Dendritic cell treated with granulocyte-macrophage colony-stimulating factor and Interleukin-4, amounts not matched to agents 40 ng/mL and 50 ng/mL, for 4 days (primary cell): ENCODE results near the gene SOSTDC1.

Source experiments
- H3K27ac Mint-ChIP-seq: one replicate; pipeline ENCODE4 v1.8.0; 2022; ENCODE audit warnings: mild to moderate bottlenecking, mixed read lengths
- H3K27me3 Mint-ChIP-seq: one replicate; pipeline ENCODE4 v1.8.0; 2022; ENCODE audit warnings: mild to moderate bottlenecking, mixed read lengths
- H3K36me3 Mint-ChIP-seq: one replicate; pipeline ENCODE4 v1.8.0; 2022; ENCODE audit warnings: low read depth, mixed read lengths
- H3K4me1 Mint-ChIP-seq: one replicate; pipeline ENCODE4 v1.8.0; 2022; ENCODE audit warnings: low read depth, mixed read lengths
- H3K4me3 Mint-ChIP-seq: one replicate; pipeline ENCODE4 v1.8.0; 2022; ENCODE audit warnings: mild to moderate bottlenecking, moderate library complexity, mixed read lengths
- H3K9me3 Mint-ChIP-seq: one replicate; pipeline ENCODE4 v1.8.0; 2022; ENCODE audit warnings: mixed read lengths
- intact Hi-C: fragments of 100-400 bp; cut with micrococcal nuclease; formaldehyde crosslinking; loops from one replicate; pipeline ENCODE4 v1.15.0; 2022

Gene SOSTDC1

GRCh38 chr7:16420329-16420648, 45.2 kb downstream of the SOSTDC1 start:
- intact Hi-C loops = no loop called here
- Mint-ChIP-seq H3K4me3 (peak overlapping the region; percentile 84), H3K27me3 (peaks cover 76% of the 10 kb centered on the region), H3K27ac (peak overlapping the region; percentile 57), H3K36me3 (no peaks in the 10 kb centered on the region), H3K9me3 (no peaks in the 10 kb centered on the region), H3K4me1 (peaks cover 29% of the 10 kb centered on the region)

GRCh38 chr7:16419859-16420258, 45.7 kb downstream of the SOSTDC1 start:
- intact Hi-C loops = no loop called here
- no peaks in the 10 kb centered on the region for H3K36me3 Mint-ChIP-seq
- H3K27me3 Mint-ChIP-seq = peaks cover 77% of the 10 kb centered on the region
- no peaks in the 10 kb centered on the region for H3K9me3 Mint-ChIP-seq
- no peak overlapping the region for H3K27ac Mint-ChIP-seq
- peaks cover 29% of the 10 kb centered on the region for H3K4me1 Mint-ChIP-seq
- no peak overlapping the region for H3K4me3 Mint-ChIP-seq

GRCh38 chr7:16419126-16419525, 46.4 kb downstream of the SOSTDC1 start:
- H3K27me3 Mint-ChIP-seq = peaks cover 78% of the 10 kb centered on the region
- intact Hi-C loops = no loop called here
- H3K27ac Mint-ChIP-seq = no peak overlapping the region
- peaks cover 29% of the 10 kb centered on the region for H3K4me1 Mint-ChIP-seq
- H3K9me3 Mint-ChIP-seq = no peaks in the 10 kb centered on the region
- no peaks in the 10 kb centered on the region for H3K36me3 Mint-ChIP-seq
- H3K4me3 Mint-ChIP-seq = no peak overlapping the region

GRCh38 chr7:16417906-16418305, 47.6 kb downstream of the SOSTDC1 start:
- Mint-ChIP-seq H3K36me3 (no peaks in the 10 kb centered on the region), H3K4me3 (no peak overlapping the region), H3K4me1 (peaks cover 29% of the 10 kb centered on the region), H3K27ac (no peak overlapping the region), H3K27me3 (peaks cover 85% of the 10 kb centered on the region), H3K9me3 (no peaks in the 10 kb centered on the region)
- intact Hi-C loops = no loop called here

GRCh38 chr7:16416289-16417282, 49.0 kb downstream of the SOSTDC1 start:
- peaks cover 25% of the 10 kb centered on the region for H3K4me1 Mint-ChIP-seq
- H3K27me3 Mint-ChIP-seq = peaks cover 86% of the 10 kb centered on the region
- peak overlapping the region; percentile 13 for H3K27ac Mint-ChIP-seq
- intact Hi-C loops = no loop called here
- no peaks in the 10 kb centered on the region for H3K36me3 Mint-ChIP-seq
- H3K9me3 Mint-ChIP-seq = no peaks in the 10 kb centered on the region
- no peak overlapping the region for H3K4me3 Mint-ChIP-seq

- Mint-ChIP-seq H3K27me3 (peaks cover 84% of the 10 kb centered on the region), H3K27ac (no peak overlapping the region), H3K4me1 (peaks cover 10% of the 10 kb centered on the region), H3K36me3 (no peaks in the 10 kb centered on the region), H3K4me3 (no peak overlapping the region), H3K9me3 (no peaks in the 10 kb centered on the region)
- intact Hi-C loops = no loop called here
These were observed 53.0 kb downstream of the SOSTDC1 start for GRCh38 chr7:16412274-16413254.
